ENCODE data around the gene SPTA1.

DNA sequence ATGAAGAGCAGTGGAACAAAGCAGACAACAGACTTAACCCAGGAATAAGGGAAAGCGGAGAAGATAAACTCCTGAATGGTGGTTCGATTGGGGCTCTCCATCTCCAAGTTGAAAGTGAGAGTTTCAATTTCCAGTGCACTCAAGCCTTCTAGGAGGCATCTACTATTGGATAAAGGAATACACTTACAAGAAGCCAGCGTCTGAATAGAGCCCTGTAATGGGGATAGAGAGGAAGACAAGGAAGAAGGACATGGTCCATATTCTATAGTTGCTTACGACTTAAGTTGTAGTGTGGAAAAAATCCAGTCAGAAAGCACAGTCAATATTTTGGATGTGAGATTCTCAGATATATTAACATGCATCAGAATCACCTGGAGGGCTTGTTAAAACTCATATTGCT lies 14.0 kb upstream of the SPTA1 start, which contains the start of gene OR6K2:
- no peak for TF ChIP-seq AFF4 (CRISPR knock-in tag; IDR thresholded peaks at IDR 0.05; ENCODE audit: borderline replicate concordance)
- TF ChIP-seq, protein P1, sequence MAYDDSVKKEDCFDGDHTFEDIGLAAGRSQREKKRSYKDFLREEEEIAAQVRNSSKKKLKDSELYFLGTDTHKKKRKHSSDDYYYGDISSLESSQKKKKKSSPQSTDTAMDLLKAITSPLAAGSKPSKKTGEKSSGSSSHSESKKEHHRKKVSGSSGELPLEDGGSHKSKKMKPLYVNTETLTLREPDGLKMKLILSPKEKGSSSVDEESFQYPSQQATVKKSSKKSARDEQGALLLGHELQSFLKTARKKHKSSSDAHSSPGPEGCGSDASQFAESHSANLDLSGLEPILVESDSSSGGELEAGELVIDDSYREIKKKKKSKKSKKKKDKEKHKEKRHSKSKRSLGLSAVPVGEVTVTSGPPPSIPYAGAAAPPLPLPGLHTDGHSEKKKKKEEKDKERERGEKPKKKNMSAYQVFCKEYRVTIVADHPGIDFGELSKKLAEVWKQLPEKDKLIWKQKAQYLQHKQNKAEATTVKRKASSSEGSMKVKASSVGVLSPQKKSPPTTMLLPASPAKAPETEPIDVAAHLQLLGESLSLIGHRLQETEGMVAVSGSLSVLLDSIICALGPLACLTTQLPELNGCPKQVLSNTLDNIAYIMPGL (CRISPR knock-in tag; IDR thresholded peaks at IDR 0.05): no peak
- TF ChIP-seq ESRRA (CRISPR knock-in tag; IDR thresholded peaks at IDR 0.05; ENCODE audit: borderline replicate concordance): no peak
- no peak for TF ChIP-seq ZNF121 (CRISPR knock-in tag; IDR thresholded peaks at IDR 0.05)
- TF ChIP-seq, protein P2, sequence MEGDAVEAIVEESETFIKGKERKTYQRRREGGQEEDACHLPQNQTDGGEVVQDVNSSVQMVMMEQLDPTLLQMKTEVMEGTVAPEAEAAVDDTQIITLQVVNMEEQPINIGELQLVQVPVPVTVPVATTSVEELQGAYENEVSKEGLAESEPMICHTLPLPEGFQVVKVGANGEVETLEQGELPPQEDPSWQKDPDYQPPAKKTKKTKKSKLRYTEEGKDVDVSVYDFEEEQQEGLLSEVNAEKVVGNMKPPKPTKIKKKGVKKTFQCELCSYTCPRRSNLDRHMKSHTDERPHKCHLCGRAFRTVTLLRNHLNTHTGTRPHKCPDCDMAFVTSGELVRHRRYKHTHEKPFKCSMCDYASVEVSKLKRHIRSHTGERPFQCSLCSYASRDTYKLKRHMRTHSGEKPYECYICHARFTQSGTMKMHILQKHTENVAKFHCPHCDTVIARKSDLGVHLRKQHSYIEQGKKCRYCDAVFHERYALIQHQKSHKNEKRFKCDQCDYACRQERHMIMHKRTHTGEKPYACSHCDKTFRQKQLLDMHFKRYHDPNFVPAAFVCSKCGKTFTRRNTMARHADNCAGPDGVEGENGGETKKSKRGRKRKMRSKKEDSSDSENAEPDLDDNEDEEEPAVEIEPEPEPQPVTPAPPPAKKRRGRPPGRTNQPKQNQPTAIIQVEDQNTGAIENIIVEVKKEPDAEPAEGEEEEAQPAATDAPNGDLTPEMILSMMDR (IDR thresholded peaks at IDR 0.05): no peak
